Lung (tissue), 12 donors: ENCODE data around the gene SLC66A1. TPM values are rescaled to one million over a fixed set of nuclear protein-coding genes. Genes with fewer than 3 reads are reported as not detected.

Experiments
- ATAC-seq: fragments of 200-7000 bp; cut with Tn5 transposase; one replicate; pipeline ENCODE4 v1.9.1; 2020; ENCODE audit warnings: moderate number of reproducible peaks; ENCODE audit not compliant: insufficient read depth, low FRiP score
- DNase-seq, 3 donors: peaks; one replicate each; pipeline ENCODE4 v3.0.0-alpha.2; 2013 to 2017
- H3K27ac ChIP-seq, 2 donors: one replicate each; pipeline ENCODE4 v1.5.1; 2013; ENCODE audit warnings: mild to moderate bottlenecking in 2 of 2, moderate library complexity in 2 of 2, control low read depth in 1 of 2, inconsistent platforms in 1 of 2, low read depth in 1 of 2, low read length in 1 of 2
- H3K27me3 ChIP-seq, 3 donors: one replicate each; pipeline ENCODE4 v1.5.1; 2013; ENCODE audit warnings: low read length in 2 of 3; ENCODE audit not compliant: control insufficient read depth in 3 of 3, insufficient read depth in 3 of 3
- H3K36me3 ChIP-seq, 4 donors: one replicate each; pipeline ENCODE4 v1.5.1; 2013; ENCODE audit warnings: low read length in 4 of 4, mild to moderate bottlenecking in 1 of 4, moderate library complexity in 1 of 4; ENCODE audit not compliant: control insufficient read depth in 4 of 4, insufficient read depth in 4 of 4
- H3K4me1 ChIP-seq, 5 donors: one replicate each; pipeline ENCODE4 v1.5.1; 2013; ENCODE audit warnings: low read length in 5 of 5, mild to moderate bottlenecking in 2 of 5, moderate library complexity in 1 of 5; ENCODE audit not compliant: control insufficient read depth in 5 of 5, insufficient read depth in 5 of 5
- H3K4me3 ChIP-seq: one replicate; pipeline ENCODE4 v1.5.1; 2013; ENCODE audit warnings: mild to moderate bottlenecking, control low read depth, moderate library complexity
- H3K9ac ChIP-seq, 2 donors: one replicate each; pipeline ENCODE4 v1.5.1; 2013; ENCODE audit warnings: low read length in 2 of 2, control low read depth in 1 of 2; ENCODE audit not compliant: insufficient read depth in 1 of 2
- H3K9me3 ChIP-seq, 4 donors: one replicate each; pipeline ENCODE4 v1.5.1; 2013; ENCODE audit warnings: low read length in 3 of 4, mild to moderate bottlenecking in 1 of 4, moderate library complexity in 1 of 4; ENCODE audit not compliant: control insufficient read depth in 4 of 4, insufficient read depth in 3 of 4
- CTCF ChIP-seq: IDR thresholded peaks from 2 replicates; pipeline ENCODE4 v1.5.1; 2012; ENCODE audit warnings: mild to moderate bottlenecking; ENCODE audit errors: control extremely low read depth, extremely low read depth
- WGBS, 2 donors: extraction: QIAGEN DNeasy Blood & Tissue Kit; methylation state at CpG; one replicate each; pipeline ENCODE4 v1.1.7; 2013; 5-methylcytosine and 5-hydroxymethylcytosine counted together
- polyA plus RNA-seq, 2 donors: library from polyadenylated mRNA; stranded (reverse); fragments of 200-250 nt; gene quantifications; one replicate each; pipeline ENCODE4 v1.2.1, GENCODE V29; 2013
- total RNA-seq, 2 donors: library from RNA; depleted of rRNA in 1 of 2; stranded (reverse); fragments of >200 nt in 1 of 2; gene quantifications; one replicate each; pipeline ENCODE4 v1.2.1, GENCODE V29; 2014 to 2021
- donor health status: control.
- donor health status: control.
- donor health status: Bipolar disorder and iron deficiency.
- donor health status: healthy.
- donor health status: DM: yes; HTN: yes; CAD: no.

Gene SLC66A1
- total and polyA plus RNA-seq, 4 donors: 15.9 to 22.4 (median 20.3) TPM

- H3K9ac ChIP-seq: no peak overlapping the region
- DNase-seq (no peak), ATAC-seq (no peak)
- WGBS, 2 donors: 90 to 91% methylated on average over 27 of the region's 27 CpGs
- H3K27me3 ChIP-seq: no peaks in the 10 kb centered on the region
- no peak overlapping the region for H3K27ac ChIP-seq
- no peaks in the 10 kb centered on the region for H3K9me3 ChIP-seq
- H3K4me1 ChIP-seq: peaks cover 0 to 1% (median 0%) of the 10 kb centered on the region in 5 donors
- H3K36me3 ChIP-seq: peaks cover 9 to 50% (median 16%) of the 10 kb centered on the region in 4 donors
- H3K4me3 ChIP-seq: no peak overlapping the region
- TF ChIP-seq CTCF: no peak
Measured at GRCh38 chr1:19342062-19342750, 30.1 kb downstream of the SLC66A1 start.

GRCh38 chr1:19342894-19343616 lies 30.9 kb downstream of the SLC66A1 start:
- ATAC-seq: no peak
- Histone ChIP-seq H3K9ac (no peak overlapping the region), H3K27me3 (no peaks in the 10 kb centered on the region), H3K36me3 (peaks cover 7 to 50% (median 16%) of the 10 kb centered on the region in 4 donors), H3K4me1 (peaks cover 0 to 10% (median 0%) of the 10 kb centered on the region in 5 donors), H3K4me3 (no peak overlapping the region), H3K9me3 (no peaks in the 10 kb centered on the region), H3K27ac (no peak overlapping the region)
- no peak for TF ChIP-seq CTCF
- no peak for DNase-seq
- WGBS, 2 donors: 88 to 90% methylated on average over 32 to 33 of the region's 33 CpGs

DNA sequence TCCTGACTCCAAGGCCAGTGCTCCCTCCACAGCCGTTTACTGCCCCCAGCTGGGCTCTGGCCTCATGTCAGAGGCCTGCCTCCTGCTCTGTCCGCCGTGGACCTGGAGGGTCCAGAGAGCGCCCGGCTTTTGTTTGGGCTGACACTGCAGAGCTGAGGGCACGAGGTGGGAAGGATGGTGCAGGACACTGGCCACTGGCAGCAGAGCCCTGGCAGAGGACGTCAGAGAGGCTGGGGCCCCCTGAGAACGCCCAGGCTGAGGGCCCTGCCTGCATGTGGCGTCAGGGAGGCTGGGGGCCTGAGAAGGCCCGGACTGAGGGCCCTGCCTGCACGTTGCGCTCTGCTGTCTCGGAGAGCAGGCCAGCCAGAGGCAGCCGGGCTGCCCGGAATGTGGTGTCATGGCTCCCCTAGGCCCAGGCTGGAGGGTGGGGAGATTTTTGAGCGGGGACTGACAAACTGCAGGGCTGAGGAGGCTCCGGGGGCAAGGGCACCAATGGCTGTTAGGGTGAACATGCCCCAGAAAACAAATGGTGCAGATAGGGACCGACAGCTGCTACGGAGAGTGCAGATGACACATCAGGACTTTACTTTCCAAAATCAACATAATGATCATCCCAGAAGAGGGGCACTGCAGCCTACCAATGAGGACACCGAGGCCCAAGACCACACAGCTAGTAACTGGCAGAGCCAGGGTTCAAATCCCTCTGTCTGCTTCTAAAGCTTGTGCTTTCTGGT lies 31.7 kb downstream of the SLC66A1 start:
- H3K9me3 ChIP-seq: no peaks in the 10 kb centered on the region
- H3K36me3 ChIP-seq: peaks cover 7 to 50% (median 16%) of the 10 kb centered on the region in 4 donors
- H3K9ac ChIP-seq: no peak overlapping the region
- no peak overlapping the region for H3K27ac ChIP-seq
- ATAC-seq (no peak), DNase-seq (no peak)
- H3K4me1 ChIP-seq: peaks cover 0 to 11% (median 0%) of the 10 kb centered on the region in 5 donors
- H3K27me3 ChIP-seq: no peaks in the 10 kb centered on the region
- no peak for TF ChIP-seq CTCF
- H3K4me3 ChIP-seq: no peak overlapping the region
- 92 to 96% methylated on average over 20 of the region's 20 CpGs for whole genome bisulfite sequencing, 2 donors
